HEK293 (cell line): ENCODE data around the gene TEX14.

ENCODE experiments used
- CTCF ChIA-PET: fragments of 350-600 bp; formaldehyde crosslinking; extraction: SDS; loops from one replicate; lab custom pipeline; 2021; ENCODE audit warnings: antibody characterized with exemption; lab: Yijun Ruan, JAX
- POLR2A ChIA-PET: fragments of 300-600 bp; formaldehyde crosslinking; extraction: SDS; loops from one replicate; lab custom pipeline; 2020; ENCODE audit warnings: antibody characterized with exemption, inconsistent platforms; lab: Yijun Ruan, JAX
- H3K27ac ChIP-seq: fragments of 200-500 bp; sonication (Bioruptor generic); 2 replicates; pipeline ENCODE4 v1.5.1; 2014; ENCODE audit warnings: low read depth, low read length, control low read depth, inconsistent platforms; ENCODE audit errors: extremely low read depth
- H3K36me3 ChIP-seq, 2 experiments: fragments of 200-500 bp in 1 of 2; sonication (Bioruptor generic) in 1 of 2; 1 replicate in 1 of 2; 2 replicates in 1 of 2; pipeline ENCODE4 v1.5.1; 2014 to 2017; ENCODE audit warnings: inconsistent platforms in 2 of 2, low read length in 2 of 2; ENCODE audit not compliant: control insufficient read depth in 2 of 2, insufficient read depth in 1 of 2
- H3K4me1 ChIP-seq: fragments of 200-500 bp; sonication (Bioruptor generic); 2 replicates; pipeline ENCODE4 v1.5.1; 2014; ENCODE audit warnings: mild to moderate bottlenecking, low read length, inconsistent platforms; ENCODE audit not compliant: control insufficient read depth, insufficient read depth
- H3K4me3 ChIP-seq: 2 replicates; pipeline ENCODE4 v1.5.1; 2011; ENCODE audit warnings: low read depth, mild to moderate bottlenecking, control low read depth, low read length, moderate library complexity
- H3K9me3 ChIP-seq: fragments of 200-500 bp; sonication (Bioruptor generic); 2 replicates; pipeline ENCODE4 v1.5.1; 2014; ENCODE audit warnings: low read depth, low read length, inconsistent platforms; ENCODE audit not compliant: control insufficient read depth, insufficient read depth
- SP2 ChIP-seq: fragments of 450-650 bp; formaldehyde crosslinking; IDR thresholded peaks from 2 replicates; pipeline ENCODE4 v1.5.1; 2016; ENCODE audit warnings: missing biosample characterization, missing genetic modification characterization
- SP3 ChIP-seq: fragments of 450-650 bp; formaldehyde crosslinking; IDR thresholded peaks from 2 replicates; pipeline ENCODE4 v1.5.1; 2016; ENCODE audit warnings: missing biosample characterization, missing genetic modification characterization
- TRIM28 ChIP-seq: IDR thresholded peaks from 2 replicates; pipeline ENCODE4 v1.6.1; 2011; ENCODE audit warnings: low read length, control low read depth, borderline replicate concordance
- ZBTB7A ChIP-seq: fragments of 450-650 bp; formaldehyde crosslinking; IDR thresholded peaks from 2 replicates; pipeline ENCODE4 v1.5.1; 2016; ENCODE audit warnings: low read depth, missing biosample characterization, missing genetic modification characterization
- ZFP41 ChIP-seq: fragments of 450-650 bp; formaldehyde crosslinking; IDR thresholded peaks from 2 replicates; pipeline ENCODE4 v1.5.1; 2016; ENCODE audit warnings: missing biosample characterization, missing genetic modification characterization, borderline replicate concordance
- ZNF140 ChIP-seq: fragments of 450-650 bp; formaldehyde crosslinking; IDR thresholded peaks from 2 replicates; pipeline ENCODE4 v1.5.1; 2016; ENCODE audit warnings: missing biosample characterization, missing genetic modification characterization
- ZNF155 ChIP-seq: fragments of 450-650 bp; formaldehyde crosslinking; IDR thresholded peaks from 2 replicates; pipeline ENCODE4 v1.5.1; 2016; ENCODE audit warnings: missing biosample characterization, missing genetic modification characterization
- ZNF202 ChIP-seq: fragments of 450-650 bp; formaldehyde crosslinking; IDR thresholded peaks from 2 replicates; pipeline ENCODE4 v1.5.1; 2016; ENCODE audit warnings: missing biosample characterization, missing genetic modification characterization, borderline replicate concordance
- ZNF311 ChIP-seq: fragments of 450-650 bp; formaldehyde crosslinking; IDR thresholded peaks from 2 replicates; pipeline ENCODE4 v1.5.1; 2017; ENCODE audit warnings: missing biosample characterization, missing genetic modification characterization, borderline replicate concordance
- ZNF555 ChIP-seq: fragments of 450-650 bp; formaldehyde crosslinking; conservative IDR thresholded peaks from 2 replicates; pipeline ENCODE4 v1.5.1; 2017; ENCODE audit warnings: missing biosample characterization, mild to moderate bottlenecking, missing genetic modification characterization, inconsistent platforms
- ZNF747 ChIP-seq: fragments of 450-650 bp; formaldehyde crosslinking; IDR thresholded peaks from 2 replicates; pipeline ENCODE4 v1.5.1; 2016; ENCODE audit warnings: missing biosample characterization, missing genetic modification characterization
- ZNF768 ChIP-seq: fragments of 450-650 bp; formaldehyde crosslinking; IDR thresholded peaks from 2 replicates; pipeline ENCODE4 v1.5.1; 2018; ENCODE audit warnings: missing biosample characterization, mild to moderate bottlenecking, missing genetic modification characterization
- ZNF792 ChIP-seq: fragments of 450-650 bp; formaldehyde crosslinking; IDR thresholded peaks from 2 replicates; pipeline ENCODE4 v1.5.1; 2016; ENCODE audit warnings: missing biosample characterization, missing genetic modification characterization
- TF ChIP-seq, protein P1 (sequence below): fragments of 450-650 bp; formaldehyde crosslinking; IDR thresholded peaks from 2 replicates; pipeline ENCODE4 v1.5.1; 2016; ENCODE audit warnings: missing biosample characterization, missing genetic modification characterization
- TF ChIP-seq, protein P2 (sequence below): fragments of 450-650 bp; formaldehyde crosslinking; conservative IDR thresholded peaks from 2 replicates; pipeline ENCODE4 v1.5.1; 2016; ENCODE audit warnings: low read depth, missing biosample characterization, missing genetic modification characterization
- TF ChIP-seq, protein P3 (sequence below): fragments of 450-650 bp; formaldehyde crosslinking; IDR thresholded peaks from 2 replicates; pipeline ENCODE4 v1.5.1; 2016; ENCODE audit warnings: missing biosample characterization, missing genetic modification characterization
- TF ChIP-seq, protein P4 (sequence below): fragments of 450-650 bp; formaldehyde crosslinking; optimal IDR thresholded peaks from 2 replicates; pipeline ENCODE3; 2016; ENCODE audit warnings: missing biosample characterization, mild to moderate bottlenecking, missing genetic modification characterization
- TF ChIP-seq, protein P5 (sequence below): fragments of 450-650 bp; formaldehyde crosslinking; IDR thresholded peaks from 2 replicates; pipeline ENCODE4 v1.5.1; 2016; ENCODE audit warnings: missing biosample characterization, missing genetic modification characterization, borderline replicate concordance
- TF ChIP-seq, protein P6 (sequence below): IDR thresholded peaks from 2 replicates; pipeline ENCODE4 v1.6.1; 2011; ENCODE audit warnings: mild to moderate bottlenecking, low read depth, low read length, borderline replicate concordance

Gene TEX14

DNA sequence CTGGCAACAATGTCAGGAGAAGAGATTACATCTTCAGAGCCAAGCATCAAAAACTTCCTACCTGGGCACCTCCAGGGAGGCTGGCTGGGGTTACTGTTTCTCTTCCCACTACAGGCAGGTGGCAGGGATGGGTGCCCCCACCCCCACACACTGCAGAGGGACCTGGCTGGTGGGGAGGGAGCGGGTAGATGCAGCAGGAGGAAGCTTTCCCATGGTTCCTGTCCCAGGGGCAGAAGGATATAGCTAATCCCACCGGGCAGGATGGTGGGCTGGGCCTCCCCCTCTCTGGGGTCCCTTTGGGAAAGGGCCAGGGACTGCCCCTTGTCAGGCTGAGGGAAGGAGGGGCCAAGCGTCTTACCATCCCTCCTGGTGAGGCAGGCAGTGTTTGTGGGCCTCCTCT, 160.7 kb downstream of the TEX14 start (continued):
- TF ChIP-seq ZNF792 (tag by site-specific recombination) (no peak), SP3 (tag by site-specific recombination) (peak; percentile 41; the same call in 1 of the 2 replicates)

DNA sequence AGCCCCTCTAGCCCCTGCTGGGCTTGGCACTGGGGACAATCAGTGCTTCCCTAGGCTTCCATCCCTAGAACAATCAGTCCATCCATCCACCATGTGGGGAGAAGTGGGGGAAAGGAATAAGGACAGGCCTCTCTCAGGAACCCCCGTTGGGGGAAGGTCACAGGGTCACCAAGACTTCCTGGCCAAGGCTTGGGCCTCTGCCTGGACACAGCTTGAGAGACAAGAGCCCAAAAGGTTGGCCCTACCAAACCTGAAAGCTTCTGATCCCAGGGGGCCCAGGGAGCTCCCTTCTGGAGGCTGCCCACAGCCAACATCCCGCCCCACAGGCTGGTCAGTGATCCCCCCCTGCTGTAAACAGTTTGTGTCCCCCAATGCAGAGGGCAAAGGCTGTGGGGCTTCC, 161.2 kb downstream of the TEX14 start:
- no peaks in the 10 kb centered on the region for H3K36me3 ChIP-seq
- H3K4me3 ChIP-seq = no peak overlapping the region
- TF ChIP-seq ZFP41 (no peak), ZNF202 (tag by site-specific recombination) (no peak), ZNF155 (no peak), ZBTB7A (tag by site-specific recombination) (no peak), ZNF768 (tag by site-specific recombination) (no peak)
- TF ChIP-seq, protein P1, sequence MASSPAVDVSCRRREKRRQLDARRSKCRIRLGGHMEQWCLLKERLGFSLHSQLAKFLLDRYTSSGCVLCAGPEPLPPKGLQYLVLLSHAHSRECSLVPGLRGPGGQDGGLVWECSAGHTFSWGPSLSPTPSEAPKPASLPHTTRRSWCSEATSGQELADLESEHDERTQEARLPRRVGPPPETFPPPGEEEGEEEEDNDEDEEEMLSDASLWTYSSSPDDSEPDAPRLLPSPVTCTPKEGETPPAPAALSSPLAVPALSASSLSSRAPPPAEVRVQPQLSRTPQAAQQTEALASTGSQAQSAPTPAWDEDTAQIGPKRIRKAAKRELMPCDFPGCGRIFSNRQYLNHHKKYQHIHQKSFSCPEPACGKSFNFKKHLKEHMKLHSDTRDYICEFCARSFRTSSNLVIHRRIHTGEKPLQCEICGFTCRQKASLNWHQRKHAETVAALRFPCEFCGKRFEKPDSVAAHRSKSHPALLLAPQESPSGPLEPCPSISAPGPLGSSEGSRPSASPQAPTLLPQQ = no peak
- TF ChIP-seq, protein P2, sequence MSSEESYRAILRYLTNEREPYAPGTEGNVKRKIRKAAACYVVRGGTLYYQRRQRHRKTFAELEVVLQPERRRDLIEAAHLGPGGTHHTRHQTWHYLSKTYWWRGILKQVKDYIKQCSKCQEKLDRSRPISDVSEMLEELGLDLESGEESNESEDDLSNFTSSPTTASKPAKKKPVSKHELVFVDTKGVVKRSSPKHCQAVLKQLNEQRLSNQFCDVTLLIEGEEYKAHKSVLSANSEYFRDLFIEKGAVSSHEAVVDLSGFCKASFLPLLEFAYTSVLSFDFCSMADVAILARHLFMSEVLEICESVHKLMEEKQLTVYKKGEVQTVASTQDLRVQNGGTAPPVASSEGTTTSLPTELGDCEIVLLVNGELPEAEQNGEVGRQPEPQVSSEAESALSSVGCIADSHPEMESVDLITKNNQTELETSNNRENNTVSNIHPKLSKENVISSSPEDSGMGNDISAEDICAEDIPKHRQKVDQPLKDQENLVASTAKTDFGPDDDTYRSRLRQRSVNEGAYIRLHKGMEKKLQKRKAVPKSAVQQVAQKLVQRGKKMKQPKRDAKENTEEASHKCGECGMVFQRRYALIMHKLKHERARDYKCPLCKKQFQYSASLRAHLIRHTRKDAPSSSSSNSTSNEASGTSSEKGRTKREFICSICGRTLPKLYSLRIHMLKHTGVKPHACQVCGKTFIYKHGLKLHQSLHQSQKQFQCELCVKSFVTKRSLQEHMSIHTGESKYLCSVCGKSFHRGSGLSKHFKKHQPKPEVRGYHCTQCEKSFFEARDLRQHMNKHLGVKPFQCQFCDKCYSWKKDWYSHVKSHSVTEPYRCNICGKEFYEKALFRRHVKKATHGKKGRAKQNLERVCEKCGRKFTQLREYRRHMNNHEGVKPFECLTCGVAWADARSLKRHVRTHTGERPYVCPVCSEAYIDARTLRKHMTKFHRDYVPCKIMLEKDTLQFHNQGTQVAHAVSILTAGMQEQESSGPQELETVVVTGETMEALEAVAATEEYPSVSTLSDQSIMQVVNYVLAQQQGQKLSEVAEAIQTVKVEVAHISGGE (tag by site-specific recombination) = no peak
- TF ChIP-seq, protein P3, sequence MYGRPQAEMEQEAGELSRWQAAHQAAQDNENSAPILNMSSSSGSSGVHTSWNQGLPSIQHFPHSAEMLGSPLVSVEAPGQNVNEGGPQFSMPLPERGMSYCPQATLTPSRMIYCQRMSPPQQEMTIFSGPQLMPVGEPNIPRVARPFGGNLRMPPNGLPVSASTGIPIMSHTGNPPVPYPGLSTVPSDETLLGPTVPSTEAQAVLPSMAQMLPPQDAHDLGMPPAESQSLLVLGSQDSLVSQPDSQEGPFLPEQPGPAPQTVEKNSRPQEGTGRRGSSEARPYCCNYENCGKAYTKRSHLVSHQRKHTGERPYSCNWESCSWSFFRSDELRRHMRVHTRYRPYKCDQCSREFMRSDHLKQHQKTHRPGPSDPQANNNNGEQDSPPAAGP (tag by site-specific recombination) = no peak
- no peak overlapping the region for H3K27ac ChIP-seq
- no peaks in the 10 kb centered on the region for H3K9me3 ChIP-seq
- H3K4me1 ChIP-seq = no peaks in the 10 kb centered on the region
- ChIA-PET CTCF (interaction anchor here (0.7 to 2.1 kb wide), 3 partner anchors 12 to 281 kb away, joined by 3 to 10 read pairs (median 9); no protein-coding TSS in a partner anchor), POLR2A (no interaction called here)

DNA sequence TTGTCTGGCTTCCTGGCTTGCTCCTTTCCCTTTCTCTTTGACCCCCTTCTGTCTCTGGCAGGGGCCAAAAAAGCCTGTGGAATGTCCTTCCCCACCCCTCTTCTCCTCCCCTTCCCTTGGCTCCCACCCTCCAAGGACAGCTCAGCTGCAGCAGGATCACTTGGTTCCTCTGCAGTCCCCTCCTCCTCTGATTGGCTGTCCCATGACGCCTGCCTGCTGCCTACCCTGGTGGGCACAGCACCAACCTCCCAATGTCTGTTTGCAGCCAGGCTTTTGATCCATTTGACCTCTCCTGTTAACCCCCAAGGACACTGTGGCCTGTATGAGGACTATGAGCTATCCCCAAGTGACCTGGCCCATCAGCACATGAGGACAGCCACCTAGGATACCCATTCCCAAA, 162.6 kb downstream of the TEX14 start:
- Histone ChIP-seq H3K4me3 (no peak overlapping the region), H3K4me1 (no peaks in the 10 kb centered on the region), H3K9me3 (no peaks in the 10 kb centered on the region), H3K36me3 (no peaks in the 10 kb centered on the region), H3K27ac (no peak overlapping the region)
- POLR2A ChIA-PET = interaction anchor here (1.4 kb wide), 1 partner anchor 10 kb away, joined by 3 read pairs; no protein-coding TSS in a partner anchor
- CTCF ChIA-PET = interaction anchor here (0.5 to 2.5 kb wide), 4 partner anchors 11 to 169 kb away, joined by 4 to 10 read pairs (median 8); no protein-coding TSS in a partner anchor
- TF ChIP-seq ZNF311 (tag by site-specific recombination) = no peak
- TF ChIP-seq, protein P4, sequence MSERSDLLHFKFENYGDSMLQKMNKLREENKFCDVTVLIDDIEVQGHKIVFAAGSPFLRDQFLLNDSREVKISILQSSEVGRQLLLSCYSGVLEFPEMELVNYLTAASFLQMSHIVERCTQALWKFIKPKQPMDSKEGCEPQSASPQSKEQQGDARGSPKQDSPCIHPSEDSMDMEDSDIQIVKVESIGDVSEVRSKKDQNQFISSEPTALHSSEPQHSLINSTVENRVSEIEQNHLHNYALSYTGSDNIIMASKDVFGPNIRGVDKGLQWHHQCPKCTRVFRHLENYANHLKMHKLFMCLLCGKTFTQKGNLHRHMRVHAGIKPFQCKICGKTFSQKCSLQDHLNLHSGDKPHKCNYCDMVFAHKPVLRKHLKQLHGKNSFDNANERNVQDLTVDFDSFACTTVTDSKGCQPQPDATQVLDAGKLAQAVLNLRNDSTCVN (tag by site-specific recombination) = no peak
- no peak for TF ChIP-seq ZNF555
- TF ChIP-seq TRIM28 = no peak
- no peak for TF ChIP-seq ZNF747
- TF ChIP-seq ZNF140 (tag by site-specific recombination) = no peak
- TF ChIP-seq SP2 (tag by site-specific recombination) = no peak
- TF ChIP-seq, protein P5, sequence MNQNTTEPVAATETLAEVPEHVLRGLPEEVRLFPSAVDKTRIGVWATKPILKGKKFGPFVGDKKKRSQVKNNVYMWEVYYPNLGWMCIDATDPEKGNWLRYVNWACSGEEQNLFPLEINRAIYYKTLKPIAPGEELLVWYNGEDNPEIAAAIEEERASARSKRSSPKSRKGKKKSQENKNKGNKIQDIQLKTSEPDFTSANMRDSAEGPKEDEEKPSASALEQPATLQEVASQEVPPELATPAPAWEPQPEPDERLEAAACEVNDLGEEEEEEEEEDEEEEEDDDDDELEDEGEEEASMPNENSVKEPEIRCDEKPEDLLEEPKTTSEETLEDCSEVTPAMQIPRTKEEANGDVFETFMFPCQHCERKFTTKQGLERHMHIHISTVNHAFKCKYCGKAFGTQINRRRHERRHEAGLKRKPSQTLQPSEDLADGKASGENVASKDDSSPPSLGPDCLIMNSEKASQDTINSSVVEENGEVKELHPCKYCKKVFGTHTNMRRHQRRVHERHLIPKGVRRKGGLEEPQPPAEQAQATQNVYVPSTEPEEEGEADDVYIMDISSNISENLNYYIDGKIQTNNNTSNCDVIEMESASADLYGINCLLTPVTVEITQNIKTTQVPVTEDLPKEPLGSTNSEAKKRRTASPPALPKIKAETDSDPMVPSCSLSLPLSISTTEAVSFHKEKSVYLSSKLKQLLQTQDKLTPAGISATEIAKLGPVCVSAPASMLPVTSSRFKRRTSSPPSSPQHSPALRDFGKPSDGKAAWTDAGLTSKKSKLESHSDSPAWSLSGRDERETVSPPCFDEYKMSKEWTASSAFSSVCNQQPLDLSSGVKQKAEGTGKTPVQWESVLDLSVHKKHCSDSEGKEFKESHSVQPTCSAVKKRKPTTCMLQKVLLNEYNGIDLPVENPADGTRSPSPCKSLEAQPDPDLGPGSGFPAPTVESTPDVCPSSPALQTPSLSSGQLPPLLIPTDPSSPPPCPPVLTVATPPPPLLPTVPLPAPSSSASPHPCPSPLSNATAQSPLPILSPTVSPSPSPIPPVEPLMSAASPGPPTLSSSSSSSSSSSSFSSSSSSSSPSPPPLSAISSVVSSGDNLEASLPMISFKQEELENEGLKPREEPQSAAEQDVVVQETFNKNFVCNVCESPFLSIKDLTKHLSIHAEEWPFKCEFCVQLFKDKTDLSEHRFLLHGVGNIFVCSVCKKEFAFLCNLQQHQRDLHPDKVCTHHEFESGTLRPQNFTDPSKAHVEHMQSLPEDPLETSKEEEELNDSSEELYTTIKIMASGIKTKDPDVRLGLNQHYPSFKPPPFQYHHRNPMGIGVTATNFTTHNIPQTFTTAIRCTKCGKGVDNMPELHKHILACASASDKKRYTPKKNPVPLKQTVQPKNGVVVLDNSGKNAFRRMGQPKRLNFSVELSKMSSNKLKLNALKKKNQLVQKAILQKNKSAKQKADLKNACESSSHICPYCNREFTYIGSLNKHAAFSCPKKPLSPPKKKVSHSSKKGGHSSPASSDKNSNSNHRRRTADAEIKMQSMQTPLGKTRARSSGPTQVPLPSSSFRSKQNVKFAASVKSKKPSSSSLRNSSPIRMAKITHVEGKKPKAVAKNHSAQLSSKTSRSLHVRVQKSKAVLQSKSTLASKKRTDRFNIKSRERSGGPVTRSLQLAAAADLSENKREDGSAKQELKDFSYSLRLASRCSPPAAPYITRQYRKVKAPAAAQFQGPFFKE = no peak
- TF ChIP-seq, protein P6, sequence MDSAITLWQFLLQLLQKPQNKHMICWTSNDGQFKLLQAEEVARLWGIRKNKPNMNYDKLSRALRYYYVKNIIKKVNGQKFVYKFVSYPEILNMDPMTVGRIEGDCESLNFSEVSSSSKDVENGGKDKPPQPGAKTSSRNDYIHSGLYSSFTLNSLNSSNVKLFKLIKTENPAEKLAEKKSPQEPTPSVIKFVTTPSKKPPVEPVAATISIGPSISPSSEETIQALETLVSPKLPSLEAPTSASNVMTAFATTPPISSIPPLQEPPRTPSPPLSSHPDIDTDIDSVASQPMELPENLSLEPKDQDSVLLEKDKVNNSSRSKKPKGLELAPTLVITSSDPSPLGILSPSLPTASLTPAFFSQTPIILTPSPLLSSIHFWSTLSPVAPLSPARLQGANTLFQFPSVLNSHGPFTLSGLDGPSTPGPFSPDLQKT = no peak
